ENCODE data around the gene CCDC126. TPM values are rescaled to one million over a fixed set of nuclear protein-coding genes. Genes with fewer than 3 reads are reported as not detected.
"Not testable (repeated sequence)": the region's sequence is repeated elsewhere in the genome, so short reads cannot be mapped to it uniquely, and the experiment has no call there.

The CCDC126 gene
- total RNA-seq = 14.0 TPM
- 10 to 100 TPM; 17.9 to 25.0 (median 22.2) TPM for polyA plus RNA-seq

GRCh38 chr7:23597094-23598091 is at the start of gene CCDC126:
Gene CCDC126, plus strand, starts transcription at chr7:23597382. Its CDS starts 13,934 bp downstream, at chr7:23611316.
- Mint-ChIP-seq H3K27ac (peak within 1 kb of the TSS; percentile 70 to 92 (median 90)), H3K36me3 (no peaks in the 10 kb centered on the region), H3K4me3 (peak within 1 kb of the TSS; percentile 89 to 98 (median 92)), H3K9me3 (no peaks in the 10 kb centered on the region), H3K27me3 (peaks cover 6% of the 10 kb centered on the region), H3K4me1 (peaks cover 6 to 42% (median 39%) of the 10 kb centered on the region in 4 donors)
- Histone ChIP-seq H3K9me3 (ENCODE audit: control insufficient read depth in 2 of 2, low read length in 2 of 2) (no peaks in the 10 kb centered on the region), H3K36me3 (ENCODE audit: control insufficient read depth, insufficient read depth, low read length) (no peaks in the 10 kb centered on the region), H3K4me3 (ENCODE audit: low read depth, low read length) (peak within 1 kb of the TSS; percentile 80), H3K27me3 (ENCODE audit: control insufficient read depth, insufficient read depth, low read length) (no peaks in the 10 kb centered on the region), H3K27ac (ENCODE audit: insufficient read depth, low read length, poor library complexity, severe bottlenecking) (peak within 1 kb of the TSS; percentile 70), H3K4me1 (ENCODE audit: control insufficient read depth, insufficient read depth, low read length, poor library complexity, severe bottlenecking) (peaks cover 25% of the 10 kb centered on the region)
- DNase-seq (peak; percentile 77 to 86 (median 80)), ATAC-seq (ENCODE audit: low read depth in 2 of 2) (peak; percentile 94)

DNA sequence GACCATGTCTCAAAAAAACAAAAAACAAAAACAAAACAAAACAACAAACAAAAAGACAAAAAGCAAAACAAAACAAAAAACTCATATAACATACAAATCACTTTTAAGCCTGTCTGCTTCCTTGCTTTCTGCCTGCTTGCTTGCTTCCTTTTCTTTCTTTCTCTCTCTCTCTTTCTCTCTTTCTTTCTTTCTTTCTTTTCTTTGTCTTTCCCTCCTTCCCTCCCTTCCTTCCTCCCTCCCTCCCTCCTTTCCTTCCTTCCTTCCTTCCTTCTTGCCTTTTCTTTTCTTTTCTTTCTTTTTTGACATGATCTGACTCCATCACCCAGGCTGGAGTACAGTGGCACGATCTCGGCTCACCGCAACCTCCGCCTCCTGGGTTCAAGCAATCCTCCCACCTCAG is 49.5 kb upstream of the CCDC126 start:
- H3K27me3 Mint-ChIP-seq = peaks cover 17% of the 10 kb centered on the region
- Histone ChIP-seq H3K4me3 (ENCODE audit: low read depth, low read length) (no peak overlapping the region), H3K27me3 (ENCODE audit: control insufficient read depth, insufficient read depth, low read length) (no peaks in the 10 kb centered on the region), H3K4me1 (ENCODE audit: control insufficient read depth, insufficient read depth, low read length, poor library complexity, severe bottlenecking) (peaks cover 4% of the 10 kb centered on the region), H3K36me3 (ENCODE audit: control insufficient read depth, insufficient read depth, low read length) (no peaks in the 10 kb centered on the region), H3K9me3 (ENCODE audit: control insufficient read depth in 2 of 2, low read length in 2 of 2) (no peaks in the 10 kb centered on the region), H3K27ac (ENCODE audit: insufficient read depth, low read length, poor library complexity, severe bottlenecking) (no peak overlapping the region)
- no peaks in the 10 kb centered on the region for H3K36me3 Mint-ChIP-seq
- H3K4me3 Mint-ChIP-seq = no peak overlapping the region
- peaks cover 4 to 6% (median 5%) of the 10 kb centered on the region in 4 donors for H3K4me1 Mint-ChIP-seq
- ATAC-seq (ENCODE audit: low read depth in 2 of 2) = no peak
- no peak overlapping the region for H3K27ac Mint-ChIP-seq
- H3K9me3 Mint-ChIP-seq = no peaks in the 10 kb centered on the region
- DNase-seq = no peak

DNA sequence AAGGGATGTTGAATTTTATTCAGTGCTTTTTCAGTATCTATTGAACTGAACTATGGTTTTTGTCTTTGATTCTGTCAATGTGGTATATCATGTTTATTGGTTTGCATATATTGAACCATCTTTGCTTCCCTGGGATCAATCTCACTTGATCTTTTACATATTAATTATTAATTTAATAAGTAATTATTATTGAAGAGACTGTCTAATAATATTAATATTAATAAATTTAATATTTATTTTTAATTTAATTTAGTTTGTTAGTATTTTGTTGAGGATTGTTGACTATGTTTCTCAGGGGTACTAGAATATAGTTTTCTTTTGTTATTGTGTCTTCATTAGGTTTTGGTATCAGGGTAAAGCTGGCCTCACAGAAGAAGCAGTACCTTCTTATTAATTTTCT is 38.9 kb upstream of the CCDC126 start:
- Histone ChIP-seq H3K27ac (ENCODE audit: insufficient read depth, low read length, poor library complexity, severe bottlenecking) (no peak overlapping the region), H3K36me3 (ENCODE audit: control insufficient read depth, insufficient read depth, low read length) (no peaks in the 10 kb centered on the region), H3K4me1 (ENCODE audit: control insufficient read depth, insufficient read depth, low read length, poor library complexity, severe bottlenecking) (no peaks in the 10 kb centered on the region), H3K4me3 (ENCODE audit: low read depth, low read length) (no peak overlapping the region), H3K9me3 (ENCODE audit: control insufficient read depth in 2 of 2, low read length in 2 of 2) (no peaks in the 10 kb centered on the region), H3K27me3 (ENCODE audit: control insufficient read depth, insufficient read depth, low read length) (peaks cover 16% of the 10 kb centered on the region)
- no peak for DNase-seq
- H3K4me3 Mint-ChIP-seq = no peak overlapping the region
- no peaks in the 10 kb centered on the region for H3K4me1 Mint-ChIP-seq
- H3K27me3 Mint-ChIP-seq = peaks cover 45% of the 10 kb centered on the region
- H3K36me3 Mint-ChIP-seq = no peaks in the 10 kb centered on the region
- ATAC-seq (ENCODE audit: low read depth in 2 of 2) = no peak
- H3K27ac Mint-ChIP-seq = no peak overlapping the region
- peaks cover 0 to 2% (median 0%) of the 10 kb centered on the region in 7 donors for H3K9me3 Mint-ChIP-seq

- H3K27ac Mint-ChIP-seq = no peak overlapping the region
- H3K27me3 Mint-ChIP-seq = peaks cover 17% of the 10 kb centered on the region
- Histone ChIP-seq H3K36me3 (ENCODE audit: control insufficient read depth, insufficient read depth, low read length) (no peaks in the 10 kb centered on the region), H3K4me3 (ENCODE audit: low read depth, low read length) (no peak overlapping the region), H3K27ac (ENCODE audit: insufficient read depth, low read length, poor library complexity, severe bottlenecking) (no peak overlapping the region), H3K4me1 (ENCODE audit: control insufficient read depth, insufficient read depth, low read length, poor library complexity, severe bottlenecking) (no peaks in the 10 kb centered on the region), H3K27me3 (ENCODE audit: control insufficient read depth, insufficient read depth, low read length) (peaks cover 2% of the 10 kb centered on the region), H3K9me3 (ENCODE audit: control insufficient read depth in 2 of 2, low read length in 2 of 2) (no peaks in the 10 kb centered on the region)
- H3K36me3 Mint-ChIP-seq = no peaks in the 10 kb centered on the region
- H3K4me1 Mint-ChIP-seq = no peaks in the 10 kb centered on the region
- ATAC-seq (ENCODE audit: low read depth in 2 of 2) (peak; percentile 58 to 63), DNase-seq (peak; percentile 42 to 73 (median 64))
- no peak overlapping the region for H3K4me3 Mint-ChIP-seq
- H3K9me3 Mint-ChIP-seq = peaks cover 0 to 1% (median 0%) of the 10 kb centered on the region in 7 donors
Observed at GRCh38 chr7:23570592-23571200, 26.5 kb upstream of the CCDC126 start.

GRCh38 chr7:23581975-23582374 is 15.2 kb upstream of the CCDC126 start:
- not testable (repeated sequence) for H3K27me3 Mint-ChIP-seq; H3K4me3 Mint-ChIP-seq; DNase-seq; H3K4me1 Mint-ChIP-seq; H3K27ac ChIP-seq (ENCODE audit: insufficient read depth, low read length, poor library complexity, severe bottlenecking); H3K9me3 ChIP-seq (ENCODE audit: control insufficient read depth in 2 of 2, low read length in 2 of 2); H3K9me3 Mint-ChIP-seq; H3K36me3 Mint-ChIP-seq; ATAC-seq (ENCODE audit: low read depth in 2 of 2); H3K4me3 ChIP-seq (ENCODE audit: low read depth, low read length); H3K27me3 ChIP-seq (ENCODE audit: control insufficient read depth, insufficient read depth, low read length); H3K36me3 ChIP-seq (ENCODE audit: control insufficient read depth, insufficient read depth, low read length); H3K4me1 ChIP-seq (ENCODE audit: control insufficient read depth, insufficient read depth, low read length, poor library complexity, severe bottlenecking); H3K27ac Mint-ChIP-seq

DNA sequence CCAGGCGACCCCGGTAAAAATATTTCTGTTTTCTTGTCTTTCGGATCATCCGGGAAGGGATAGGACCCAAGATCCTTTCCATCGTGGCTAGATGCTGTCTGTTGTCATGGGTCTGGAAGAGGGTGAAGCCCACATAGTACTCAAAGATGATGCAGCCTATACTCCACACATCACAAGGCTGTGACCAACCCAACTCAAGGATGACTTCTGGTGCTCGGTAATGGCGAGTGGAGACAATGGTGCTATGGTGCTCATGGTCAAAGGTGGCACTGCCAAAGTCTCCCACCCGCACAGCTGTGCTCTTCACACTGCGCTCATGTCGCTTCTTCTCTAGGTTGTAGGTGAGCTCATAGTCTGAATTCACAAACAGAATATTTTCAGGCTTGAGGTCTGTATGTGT is 11.9 kb upstream of the CCDC126 start:
- H3K36me3 Mint-ChIP-seq; H3K27ac ChIP-seq (ENCODE audit: insufficient read depth, low read length, poor library complexity, severe bottlenecking); H3K27me3 Mint-ChIP-seq; H3K4me3 ChIP-seq (ENCODE audit: low read depth, low read length); H3K9me3 ChIP-seq (ENCODE audit: control insufficient read depth in 2 of 2, low read length in 2 of 2); H3K27me3 ChIP-seq (ENCODE audit: control insufficient read depth, insufficient read depth, low read length); H3K4me1 ChIP-seq (ENCODE audit: control insufficient read depth, insufficient read depth, low read length, poor library complexity, severe bottlenecking); H3K9me3 Mint-ChIP-seq; H3K36me3 ChIP-seq (ENCODE audit: control insufficient read depth, insufficient read depth, low read length); H3K27ac Mint-ChIP-seq; H3K4me3 Mint-ChIP-seq; H3K4me1 Mint-ChIP-seq; DNase-seq: not testable (repeated sequence)
- ATAC-seq (ENCODE audit: low read depth in 2 of 2) = peak in 1 of 2 donors; percentile 22

DNA sequence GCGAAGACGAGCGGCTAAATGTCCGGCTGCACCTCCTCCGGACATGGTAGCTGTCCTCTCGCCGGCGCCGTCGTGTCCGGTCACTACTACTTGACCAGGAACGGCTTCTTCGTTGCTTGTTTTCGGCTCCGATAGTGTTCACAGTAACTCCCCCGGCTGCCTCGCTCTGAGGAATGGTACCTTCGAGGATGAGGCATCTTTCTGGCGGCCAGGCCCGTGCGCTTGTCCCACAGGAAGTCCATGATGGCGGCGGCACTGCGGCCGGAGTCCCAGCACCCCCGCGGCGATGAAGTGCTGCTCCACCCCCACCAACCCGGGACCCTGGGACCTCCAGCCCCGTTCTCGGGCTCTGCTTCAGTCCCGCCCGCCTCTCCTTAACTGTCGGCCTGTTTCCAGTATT is 11.0 kb upstream of the CCDC126 start:
- no peak for ATAC-seq (ENCODE audit: low read depth in 2 of 2)
- H3K4me3 ChIP-seq (ENCODE audit: low read depth, low read length) = no peak overlapping the region
- no peak for DNase-seq
- Mint-ChIP-seq H3K4me1 (no peaks in the 10 kb centered on the region), H3K27me3 (no peaks in the 10 kb centered on the region), H3K4me3 (no peak overlapping the region), H3K27ac (no peak overlapping the region), H3K9me3 (peaks cover 0 to 1% (median 0%) of the 10 kb centered on the region in 7 donors), H3K36me3 (no peaks in the 10 kb centered on the region)
- no peaks in the 10 kb centered on the region for H3K4me1 ChIP-seq (ENCODE audit: control insufficient read depth, insufficient read depth, low read length, poor library complexity, severe bottlenecking)
- no peaks in the 10 kb centered on the region for H3K36me3 ChIP-seq (ENCODE audit: control insufficient read depth, insufficient read depth, low read length)
- H3K9me3 ChIP-seq (ENCODE audit: control insufficient read depth in 2 of 2, low read length in 2 of 2) = no peaks in the 10 kb centered on the region
- no peak overlapping the region for H3K27ac ChIP-seq (ENCODE audit: insufficient read depth, low read length, poor library complexity, severe bottlenecking)
- no peaks in the 10 kb centered on the region for H3K27me3 ChIP-seq (ENCODE audit: control insufficient read depth, insufficient read depth, low read length)

Data from CD4-positive, CD25-positive, alpha-beta regulatory T cell (primary cell).